ENCODE results near the gene GJA3.

GJA3 gene

GRCh38 chr13:20150561-20150960 lies 10.3 kb downstream of the GJA3 start:
- DNase-seq, result no peak

- no peak for DNase-seq
These were observed 11.1 kb downstream of the GJA3 start for GRCh38 chr13:20149762-20150161.

GRCh38 chr13:20148501-20149183 lies 12.2 kb downstream of the GJA3 start:
- no peak for DNase-seq

GRCh38 chr13:20146381-20146780 lies 14.5 kb downstream of the GJA3 start:
- DNase-seq, result no peak

GRCh38 chr13:20145521-20145920 lies 15.3 kb downstream of the GJA3 start:
- DNase-seq, result no peak

GRCh38 chr13:20144141-20144850 lies 16.6 kb downstream of the GJA3 start:
- DNase-seq, result no peak

GRCh38 chr13:20142927-20143480 lies 17.8 kb downstream of the GJA3 start:
- DNase-seq, result no peak

- no peak for DNase-seq
These were observed 18.6 kb downstream of the GJA3 start for GRCh38 chr13:20142023-20142926.

GRCh38 chr13:20141238-20142022 lies 19.4 kb downstream of the GJA3 start:
- DNase-seq, result no peak

GRCh38 chr13:20140487-20140886 lies 20.4 kb downstream of the GJA3 start:
- DNase-seq, result no peak

GRCh38 chr13:20137875-20138274 lies 23.0 kb downstream of the GJA3 start:
- no peak for DNase-seq

- no peak for DNase-seq
These were observed 23.8 kb downstream of the GJA3 start for GRCh38 chr13:20136781-20137703.

- no peak for DNase-seq
These were observed 26.1 kb downstream of the GJA3 start for GRCh38 chr13:20134732-20135131.

GRCh38 chr13:20132052-20132634 lies 28.7 kb downstream of the GJA3 start:
- no peak for DNase-seq

GRCh38 chr13:20131057-20131832 lies 29.6 kb downstream of the GJA3 start:
- DNase-seq, result no peak

GRCh38 chr13:20130652-20131051 lies 30.2 kb downstream of the GJA3 start:
- DNase-seq, result no peak

- DNase-seq, result no peak
These were observed 30.8 kb downstream of the GJA3 start for GRCh38 chr13:20130012-20130411.

- no peak for DNase-seq
These were observed 31.8 kb downstream of the GJA3 start for GRCh38 chr13:20129076-20129475.

- DNase-seq, result no peak
These were observed 32.4 kb downstream of the GJA3 start for GRCh38 chr13:20128459-20128931.
